GM12892 (cell line): ENCODE results near the gene MYO1D.

Source experiments
- POLR2A ChIP-seq: IDR thresholded peaks from 2 replicates; pipeline ENCODE4 v1.6.1; 2011; ENCODE audit warnings: low read depth, low read length, control low read depth
- TAF1 ChIP-seq: IDR thresholded peaks from 2 replicates; pipeline ENCODE4 v1.6.1; 2011; ENCODE audit warnings: low read depth, mild to moderate bottlenecking, control low read depth, low read length, borderline replicate concordance

GRCh38 chr17:32631341-32632096, 245.4 kb downstream of the MYO1D start:
- TF ChIP-seq POLR2A (no peak), TAF1 (no peak)
